HEK293 (cell line): ENCODE measurements around the gene UPK1A.

ENCODE experiments used
- GLIS2 ChIP-seq: fragments of 450-650 bp; formaldehyde crosslinking; IDR thresholded peaks from 2 replicates; pipeline ENCODE4 v1.5.1; 2016; ENCODE audit warnings: missing biosample characterization, missing genetic modification characterization
- ZBTB8A ChIP-seq: fragments of 450-650 bp; formaldehyde crosslinking; IDR thresholded peaks from 2 replicates; pipeline ENCODE4 v1.5.1; 2016; ENCODE audit warnings: missing biosample characterization, missing genetic modification characterization
- ZFP3 ChIP-seq: fragments of 450-650 bp; formaldehyde crosslinking; IDR thresholded peaks from 2 replicates; pipeline ENCODE4 v1.5.1; 2016; ENCODE audit warnings: low read depth, missing biosample characterization, missing genetic modification characterization
- ZNF175 ChIP-seq: fragments of 450-650 bp; formaldehyde crosslinking; IDR thresholded peaks from 2 replicates; pipeline ENCODE4 v1.5.1; 2016; ENCODE audit warnings: missing biosample characterization, missing genetic modification characterization
- ZNF184 ChIP-seq: fragments of 450-650 bp; IDR thresholded peaks from 2 replicates; pipeline ENCODE4 v1.5.1; 2018; ENCODE audit warnings: missing biosample characterization, mild to moderate bottlenecking, missing genetic modification characterization
- ZNF561 ChIP-seq: fragments of 450-650 bp; IDR thresholded peaks from 2 replicates; pipeline ENCODE4 v1.5.1; 2018; ENCODE audit warnings: missing biosample characterization, missing genetic modification characterization, borderline replicate concordance
- ZNF792 ChIP-seq: fragments of 450-650 bp; formaldehyde crosslinking; IDR thresholded peaks from 2 replicates; pipeline ENCODE4 v1.5.1; 2016; ENCODE audit warnings: missing biosample characterization, missing genetic modification characterization
- TF ChIP-seq, protein P1 (sequence below): fragments of 450-650 bp; formaldehyde crosslinking; IDR thresholded peaks from 2 replicates; pipeline ENCODE4 v1.5.1; 2016; ENCODE audit warnings: missing biosample characterization, missing genetic modification characterization
- TF ChIP-seq, protein P2 (sequence below): fragments of 450-650 bp; formaldehyde crosslinking; IDR thresholded peaks from 2 replicates; pipeline ENCODE4 v1.5.1; 2016; ENCODE audit warnings: missing biosample characterization, missing genetic modification characterization
- TF ChIP-seq, protein P3 (sequence below): fragments of 450-650 bp; IDR thresholded peaks from 2 replicates; pipeline ENCODE4 v1.5.1; 2018; ENCODE audit warnings: missing biosample characterization, missing genetic modification characterization
- TF ChIP-seq, protein P4 (sequence below): fragments of 450-650 bp; IDR thresholded peaks from 2 replicates; pipeline ENCODE4 v1.5.1; 2018; ENCODE audit warnings: missing biosample characterization, mild to moderate bottlenecking, missing genetic modification characterization

DNA sequence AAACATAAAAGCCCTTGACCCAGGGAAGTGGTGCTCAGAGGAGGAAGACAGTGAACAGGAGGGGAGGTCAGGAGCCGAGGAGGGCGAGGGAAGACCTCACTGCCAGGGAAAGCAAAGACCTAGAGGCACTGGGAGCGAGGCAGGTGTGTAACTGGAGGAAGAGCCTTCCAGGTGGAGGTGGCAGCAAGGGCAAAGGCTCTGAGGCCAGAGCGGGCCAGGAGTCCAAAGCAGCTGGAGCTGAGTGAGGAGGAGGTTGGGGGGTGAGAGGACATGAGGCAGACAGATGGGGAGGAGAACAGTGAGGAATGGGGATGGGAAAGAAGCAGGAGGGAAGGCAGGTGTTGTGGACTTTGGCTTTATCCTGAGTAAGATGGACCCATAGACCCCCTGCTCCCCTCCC lies 3.7 kb downstream of the UPK1A start:
- TF ChIP-seq, protein P1, sequence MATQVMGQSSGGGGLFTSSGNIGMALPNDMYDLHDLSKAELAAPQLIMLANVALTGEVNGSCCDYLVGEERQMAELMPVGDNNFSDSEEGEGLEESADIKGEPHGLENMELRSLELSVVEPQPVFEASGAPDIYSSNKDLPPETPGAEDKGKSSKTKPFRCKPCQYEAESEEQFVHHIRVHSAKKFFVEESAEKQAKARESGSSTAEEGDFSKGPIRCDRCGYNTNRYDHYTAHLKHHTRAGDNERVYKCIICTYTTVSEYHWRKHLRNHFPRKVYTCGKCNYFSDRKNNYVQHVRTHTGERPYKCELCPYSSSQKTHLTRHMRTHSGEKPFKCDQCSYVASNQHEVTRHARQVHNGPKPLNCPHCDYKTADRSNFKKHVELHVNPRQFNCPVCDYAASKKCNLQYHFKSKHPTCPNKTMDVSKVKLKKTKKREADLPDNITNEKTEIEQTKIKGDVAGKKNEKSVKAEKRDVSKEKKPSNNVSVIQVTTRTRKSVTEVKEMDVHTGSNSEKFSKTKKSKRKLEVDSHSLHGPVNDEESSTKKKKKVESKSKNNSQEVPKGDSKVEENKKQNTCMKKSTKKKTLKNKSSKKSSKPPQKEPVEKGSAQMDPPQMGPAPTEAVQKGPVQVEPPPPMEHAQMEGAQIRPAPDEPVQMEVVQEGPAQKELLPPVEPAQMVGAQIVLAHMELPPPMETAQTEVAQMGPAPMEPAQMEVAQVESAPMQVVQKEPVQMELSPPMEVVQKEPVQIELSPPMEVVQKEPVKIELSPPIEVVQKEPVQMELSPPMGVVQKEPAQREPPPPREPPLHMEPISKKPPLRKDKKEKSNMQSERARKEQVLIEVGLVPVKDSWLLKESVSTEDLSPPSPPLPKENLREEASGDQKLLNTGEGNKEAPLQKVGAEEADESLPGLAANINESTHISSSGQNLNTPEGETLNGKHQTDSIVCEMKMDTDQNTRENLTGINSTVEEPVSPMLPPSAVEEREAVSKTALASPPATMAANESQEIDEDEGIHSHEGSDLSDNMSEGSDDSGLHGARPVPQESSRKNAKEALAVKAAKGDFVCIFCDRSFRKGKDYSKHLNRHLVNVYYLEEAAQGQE (tag by site-specific recombination) = no peak
- TF ChIP-seq ZNF792 (tag by site-specific recombination) (no peak), ZBTB8A (tag by site-specific recombination) (no peak), ZNF175 (tag by site-specific recombination) (no peak), GLIS2 (tag by site-specific recombination) (no peak), ZNF184 (no peak), ZNF561 (tag by site-specific recombination) (no peak), ZFP3 (tag by site-specific recombination) (no peak)
- TF ChIP-seq, protein P2, sequence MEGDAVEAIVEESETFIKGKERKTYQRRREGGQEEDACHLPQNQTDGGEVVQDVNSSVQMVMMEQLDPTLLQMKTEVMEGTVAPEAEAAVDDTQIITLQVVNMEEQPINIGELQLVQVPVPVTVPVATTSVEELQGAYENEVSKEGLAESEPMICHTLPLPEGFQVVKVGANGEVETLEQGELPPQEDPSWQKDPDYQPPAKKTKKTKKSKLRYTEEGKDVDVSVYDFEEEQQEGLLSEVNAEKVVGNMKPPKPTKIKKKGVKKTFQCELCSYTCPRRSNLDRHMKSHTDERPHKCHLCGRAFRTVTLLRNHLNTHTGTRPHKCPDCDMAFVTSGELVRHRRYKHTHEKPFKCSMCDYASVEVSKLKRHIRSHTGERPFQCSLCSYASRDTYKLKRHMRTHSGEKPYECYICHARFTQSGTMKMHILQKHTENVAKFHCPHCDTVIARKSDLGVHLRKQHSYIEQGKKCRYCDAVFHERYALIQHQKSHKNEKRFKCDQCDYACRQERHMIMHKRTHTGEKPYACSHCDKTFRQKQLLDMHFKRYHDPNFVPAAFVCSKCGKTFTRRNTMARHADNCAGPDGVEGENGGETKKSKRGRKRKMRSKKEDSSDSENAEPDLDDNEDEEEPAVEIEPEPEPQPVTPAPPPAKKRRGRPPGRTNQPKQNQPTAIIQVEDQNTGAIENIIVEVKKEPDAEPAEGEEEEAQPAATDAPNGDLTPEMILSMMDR (tag by site-specific recombination) = no peak
- TF ChIP-seq, protein P3, sequence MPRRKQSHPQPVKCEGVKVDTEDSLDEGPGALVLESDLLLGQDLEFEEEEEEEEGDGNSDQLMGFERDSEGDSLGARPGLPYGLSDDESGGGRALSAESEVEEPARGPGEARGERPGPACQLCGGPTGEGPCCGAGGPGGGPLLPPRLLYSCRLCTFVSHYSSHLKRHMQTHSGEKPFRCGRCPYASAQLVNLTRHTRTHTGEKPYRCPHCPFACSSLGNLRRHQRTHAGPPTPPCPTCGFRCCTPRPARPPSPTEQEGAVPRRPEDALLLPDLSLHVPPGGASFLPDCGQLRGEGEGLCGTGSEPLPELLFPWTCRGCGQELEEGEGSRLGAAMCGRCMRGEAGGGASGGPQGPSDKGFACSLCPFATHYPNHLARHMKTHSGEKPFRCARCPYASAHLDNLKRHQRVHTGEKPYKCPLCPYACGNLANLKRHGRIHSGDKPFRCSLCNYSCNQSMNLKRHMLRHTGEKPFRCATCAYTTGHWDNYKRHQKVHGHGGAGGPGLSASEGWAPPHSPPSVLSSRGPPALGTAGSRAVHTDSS (tag by site-specific recombination) = no peak
- TF ChIP-seq, protein P4, sequence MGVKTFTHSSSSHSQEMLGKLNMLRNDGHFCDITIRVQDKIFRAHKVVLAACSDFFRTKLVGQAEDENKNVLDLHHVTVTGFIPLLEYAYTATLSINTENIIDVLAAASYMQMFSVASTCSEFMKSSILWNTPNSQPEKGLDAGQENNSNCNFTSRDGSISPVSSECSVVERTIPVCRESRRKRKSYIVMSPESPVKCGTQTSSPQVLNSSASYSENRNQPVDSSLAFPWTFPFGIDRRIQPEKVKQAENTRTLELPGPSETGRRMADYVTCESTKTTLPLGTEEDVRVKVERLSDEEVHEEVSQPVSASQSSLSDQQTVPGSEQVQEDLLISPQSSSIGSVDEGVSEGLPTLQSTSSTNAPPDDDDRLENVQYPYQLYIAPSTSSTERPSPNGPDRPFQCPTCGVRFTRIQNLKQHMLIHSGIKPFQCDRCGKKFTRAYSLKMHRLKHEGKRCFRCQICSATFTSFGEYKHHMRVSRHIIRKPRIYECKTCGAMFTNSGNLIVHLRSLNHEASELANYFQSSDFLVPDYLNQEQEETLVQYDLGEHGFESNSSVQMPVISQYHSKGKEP (tag by site-specific recombination) = no peak
